Endodermal cell (in vitro differentiated cells): Measurements from ENCODE around the gene CPE. TPM values are rescaled to one million over a fixed set of nuclear protein-coding genes. Genes with fewer than 3 reads are reported as not detected.

ENCODE experiments used
- DNase-seq: peaks from one replicate; pipeline ENCODE4 v3.0.0-alpha.2; 2017
- H3K27ac ChIP-seq: 2 replicates; pipeline ENCODE4 v1.5.1; 2013; ENCODE audit warnings: mild to moderate bottlenecking, low read depth, low read length, moderate library complexity
- H3K27me3 ChIP-seq: 2 replicates; pipeline ENCODE4 v1.6.1; 2013; ENCODE audit warnings: mild to moderate bottlenecking, low read length, moderate library complexity; ENCODE audit not compliant: insufficient read depth, control insufficient read depth, poor library complexity, severe bottlenecking
- H3K36me3 ChIP-seq: 2 replicates; pipeline ENCODE4 v1.7.0; 2013; ENCODE audit warnings: mild to moderate bottlenecking, low read length, moderate library complexity; ENCODE audit not compliant: control insufficient read depth, insufficient read depth
- H3K4me1 ChIP-seq: one replicate; pipeline ENCODE4 v1.7.0; 2013; ENCODE audit warnings: low read length; ENCODE audit not compliant: control insufficient read depth, insufficient read depth
- H3K4me3 ChIP-seq: 2 replicates; pipeline ENCODE4 v1.5.1; 2013; ENCODE audit warnings: mild to moderate bottlenecking, low read length, moderate library complexity
- H3K9ac ChIP-seq: 2 replicates; pipeline ENCODE4 v1.6.1; 2013; ENCODE audit warnings: mild to moderate bottlenecking, low read length, moderate library complexity; ENCODE audit not compliant: poor library complexity, severe bottlenecking; ENCODE audit errors: extremely low read depth
- H3K9me3 ChIP-seq: 2 replicates; pipeline ENCODE4 v1.6.1; 2013; ENCODE audit warnings: mild to moderate bottlenecking, low read length, moderate library complexity; ENCODE audit not compliant: control insufficient read depth
- H3K27ac Mint-ChIP-seq: 2 replicates; pipeline ENCODE4 v1.8.0; 2020; ENCODE audit warnings: mixed read lengths
- H3K27me3 Mint-ChIP-seq: 2 replicates; pipeline ENCODE4 v1.8.0; 2021; ENCODE audit warnings: mild to moderate bottlenecking, mixed read lengths; ENCODE audit not compliant: insufficient read depth
- H3K36me3 Mint-ChIP-seq: 2 replicates; pipeline ENCODE4 v1.8.0; 2020; ENCODE audit warnings: low read depth, mixed read lengths
- H3K4me1 Mint-ChIP-seq: 2 replicates; pipeline ENCODE4 v1.8.0; 2020; ENCODE audit warnings: mixed read lengths
- H3K4me3 Mint-ChIP-seq: 2 replicates; pipeline ENCODE4 v1.8.0; 2020; ENCODE audit warnings: mild to moderate bottlenecking, moderate library complexity, mixed read lengths
- H3K9me3 Mint-ChIP-seq: 2 replicates; pipeline ENCODE4 v1.8.0; 2020; ENCODE audit warnings: mild to moderate bottlenecking, mixed read lengths
- WGBS, 2 experiments: methylation state at CpG; one replicate each; pipeline versions ENCODE4 v1.1.5 to v1.1.7; 2013; ENCODE audit warnings: missing lambda C conversion rate in 2 of 2, mixed read lengths in 1 of 2; ENCODE audit not compliant: insufficient coverage in 1 of 2, insufficient read length in 1 of 2; 5-methylcytosine and 5-hydroxymethylcytosine counted together
- long read RNA-seq, 4 experiments: library from polyadenylated mRNA in 2 of 4; library from RNA in 1 of 4; library from capped mRNA in 1 of 4; stranded (forward) in 3 of 4; unstranded in 1 of 4; transcript quantifications; one replicate each; pipeline ENCODE4 v2.0.0, GENCODE V29; 2020 to 2021; ENCODE audit warnings: inconsistent platforms in 1 of 4
- polyA plus RNA-seq, 2 experiments: library from polyadenylated mRNA; stranded (reverse); fragments of 50-300 nt; gene quantifications; one replicate each; pipeline ENCODE4 v1.2.3, GENCODE V29; 2013
- total RNA-seq, 2 donors: library from RNA; stranded (reverse); fragmentation: NEBNext Ultra II Directional in 1 of 2; extraction: Animal tissue kit (Norgen Biotek cat#: 25700) in 1 of 2; gene quantifications; 2 replicates in 1 of 2; 3 replicates in 1 of 2; pipeline ENCODE4 v1.2.1, GENCODE V29; 2021
- TF ChIP-seq, protein P1 (sequence below): fragments of 200-600 bp; sonication (generic); conservative IDR thresholded peaks from 2 replicates; pipeline ENCODE4 v1.5.0; 2021; ENCODE audit warnings: antibody characterized with exemption, mild to moderate bottlenecking

The CPE gene
- total RNA-seq = 100 to 1,000 TPM; 237 to 298 TPM
- polyA plus RNA-seq (2013, experiment 1 of 2) = 128 TPM
- 134 TPM for polyA plus RNA-seq (2013, experiment 2 of 2)
- long read RNA-seq, experiment 1, transcript CPE-201 (9 exons, 2,421 nt) = major isoform, 111 of 205 reads
- long read RNA-seq, experiment 1, partial matches to known transcripts = 58 of 205 reads
- long read RNA-seq, experiment 1, other reads (novel, unspliced or antisense) = 36 of 205 reads
- long read RNA-seq, experiment 2, transcript CPE-201 (9 exons, 2,421 nt) = major isoform, 1,181 of 1,235 reads
- long read RNA-seq, experiment 2, partial matches to known transcripts = 46 of 1,235 reads
- long read RNA-seq, experiment 2, other reads (novel, unspliced or antisense) = 8 of 1,235 reads
- long read RNA-seq, experiment 3, transcript CPE-201 (9 exons, 2,421 nt) = major isoform, 35 of 45 reads
- long read RNA-seq, experiment 3, partial matches to known transcripts = 10 of 45 reads
- long read RNA-seq, experiment 3, other reads (novel, unspliced or antisense) = 0 of 45 reads
- long read RNA-seq, experiment 4, transcript CPE-201 (9 exons, 2,421 nt) = major isoform, 10 of 98 reads
- long read RNA-seq, experiment 4, partial matches to known transcripts = 85 of 98 reads
- long read RNA-seq, experiment 4, other reads (novel, unspliced or antisense) = 3 of 98 reads

- Histone ChIP-seq H3K27ac (no peak within 1 kb of the TSS), H3K27me3 (no peaks in the 10 kb centered on the region), H3K4me3 (peak within 1 kb of the TSS; percentile 83), H3K4me1 (peaks cover 16% of the 10 kb centered on the region), H3K36me3 (peaks cover 14% of the 10 kb centered on the region), H3K9me3 (no peaks in the 10 kb centered on the region), H3K9ac (peak within 1 kb of the TSS; percentile 70)
- H3K27me3 Mint-ChIP-seq = peaks cover 11% of the 10 kb centered on the region
- TF ChIP-seq, protein P1, sequence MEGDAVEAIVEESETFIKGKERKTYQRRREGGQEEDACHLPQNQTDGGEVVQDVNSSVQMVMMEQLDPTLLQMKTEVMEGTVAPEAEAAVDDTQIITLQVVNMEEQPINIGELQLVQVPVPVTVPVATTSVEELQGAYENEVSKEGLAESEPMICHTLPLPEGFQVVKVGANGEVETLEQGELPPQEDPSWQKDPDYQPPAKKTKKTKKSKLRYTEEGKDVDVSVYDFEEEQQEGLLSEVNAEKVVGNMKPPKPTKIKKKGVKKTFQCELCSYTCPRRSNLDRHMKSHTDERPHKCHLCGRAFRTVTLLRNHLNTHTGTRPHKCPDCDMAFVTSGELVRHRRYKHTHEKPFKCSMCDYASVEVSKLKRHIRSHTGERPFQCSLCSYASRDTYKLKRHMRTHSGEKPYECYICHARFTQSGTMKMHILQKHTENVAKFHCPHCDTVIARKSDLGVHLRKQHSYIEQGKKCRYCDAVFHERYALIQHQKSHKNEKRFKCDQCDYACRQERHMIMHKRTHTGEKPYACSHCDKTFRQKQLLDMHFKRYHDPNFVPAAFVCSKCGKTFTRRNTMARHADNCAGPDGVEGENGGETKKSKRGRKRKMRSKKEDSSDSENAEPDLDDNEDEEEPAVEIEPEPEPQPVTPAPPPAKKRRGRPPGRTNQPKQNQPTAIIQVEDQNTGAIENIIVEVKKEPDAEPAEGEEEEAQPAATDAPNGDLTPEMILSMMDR = peak; percentile 54
- H3K4me1 Mint-ChIP-seq = peaks cover 49% of the 10 kb centered on the region
- peak within 1 kb of the TSS; percentile 77 for H3K4me3 Mint-ChIP-seq
- no peaks in the 10 kb centered on the region for H3K36me3 Mint-ChIP-seq
- 1 to 4% methylated on average over 22 to 82 of the region's 82 CpGs for WGBS, 2 experiments
- peak within 1 kb of the TSS; percentile 87 for H3K27ac Mint-ChIP-seq
- DNase-seq = peak; percentile 90
- H3K9me3 Mint-ChIP-seq = no peaks in the 10 kb centered on the region
Measured at GRCh38 chr4:165378745-165379677, at the start of gene CPE. CPE (plus strand) TSS chr4:165379008; CDS start chr4:165379222, 214 bp downstream.

DNA sequence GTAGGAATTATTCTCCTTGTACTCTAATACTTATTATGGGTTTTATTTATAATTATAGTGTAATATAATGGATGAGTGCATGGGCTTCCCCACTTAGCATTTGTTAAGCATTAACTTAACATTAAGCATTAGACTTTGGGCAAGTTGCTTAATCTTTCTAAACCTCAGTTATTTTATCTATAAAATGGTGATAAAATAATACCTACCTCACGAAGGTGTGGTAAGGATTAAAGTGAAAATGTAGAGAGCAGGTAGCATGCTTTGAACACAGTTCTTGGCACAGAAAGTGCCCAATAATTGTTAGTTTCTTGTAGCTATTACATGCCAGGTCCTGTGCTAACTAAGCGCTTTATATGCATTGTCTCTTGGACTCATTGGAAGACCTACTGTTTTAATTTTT, 48.7 kb upstream of the CPE start:
- Histone ChIP-seq H3K27ac (no peak overlapping the region), H3K27me3 (no peaks in the 10 kb centered on the region), H3K4me3 (peak overlapping the region; percentile 95), H3K9ac (no peak overlapping the region), H3K4me1 (peaks cover 7% of the 10 kb centered on the region), H3K9me3 (no peaks in the 10 kb centered on the region), H3K36me3 (peaks cover 46% of the 10 kb centered on the region)
- no peak for DNase-seq
- Mint-ChIP-seq H3K9me3 (no peaks in the 10 kb centered on the region), H3K4me3 (no peak overlapping the region), H3K36me3 (peaks cover 33% of the 10 kb centered on the region), H3K27me3 (no peaks in the 10 kb centered on the region), H3K27ac (no peak overlapping the region), H3K4me1 (peaks cover 31% of the 10 kb centered on the region)
- TF ChIP-seq, protein P1 = no peak
- 70 to 98% methylated on average over 1 to 2 of the region's 2 CpGs for WGBS, 2 experiments

DNA sequence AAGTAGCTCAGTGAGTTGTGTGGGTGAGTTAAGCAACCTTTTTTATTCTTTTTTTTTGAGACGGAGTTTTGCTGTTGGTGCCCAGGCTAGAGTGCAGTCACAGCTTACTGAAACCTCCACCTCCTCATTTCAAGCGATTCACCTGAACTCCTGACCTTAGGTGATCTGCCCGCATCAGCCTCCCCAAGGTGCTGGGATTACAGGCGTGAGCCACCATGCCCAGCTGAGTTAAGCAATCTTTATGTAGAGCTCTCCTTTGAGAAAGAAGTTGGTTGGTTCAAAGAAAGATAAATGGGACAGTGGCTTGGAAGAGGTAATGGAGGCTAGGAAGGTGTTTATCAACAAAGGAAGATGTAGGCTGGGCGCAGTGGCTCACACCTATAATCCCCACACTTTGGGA, 48.1 kb upstream of the CPE start:
- H3K9ac ChIP-seq = no peak overlapping the region
- H3K27ac ChIP-seq = no peak overlapping the region
- Mint-ChIP-seq H3K27ac (no peak overlapping the region), H3K4me3 (no peak overlapping the region), H3K36me3 (peaks cover 31% of the 10 kb centered on the region), H3K9me3 (no peaks in the 10 kb centered on the region), H3K4me1 (peaks cover 36% of the 10 kb centered on the region), H3K27me3 (no peaks in the 10 kb centered on the region)
- no peaks in the 10 kb centered on the region for H3K9me3 ChIP-seq
- WGBS, 2 experiments = 83 to 89% methylated on average over 2 to 4 of the region's 5 CpGs
- H3K4me3 ChIP-seq = peak overlapping the region; percentile 95
- H3K4me1 ChIP-seq = peaks cover 9% of the 10 kb centered on the region
- peak; percentile 49 for DNase-seq
- TF ChIP-seq, protein P1 = no peak
- peaks cover 49% of the 10 kb centered on the region for H3K36me3 ChIP-seq
- H3K27me3 ChIP-seq = no peaks in the 10 kb centered on the region
